Muscle of arm (tissue), 14 donors: ENCODE measurements around the gene CLEC12A. TPM values are rescaled to one million over a fixed set of nuclear protein-coding genes. Genes with fewer than 3 reads are reported as not detected.
A peak's percentile ranks its signal among the peaks of the same experiment; 100 is the strongest.
"Not testable (repeated sequence)": the region's sequence is repeated elsewhere in the genome, so short reads cannot be mapped to it uniquely, and the experiment has no call there.

ENCODE experiments used
- DNase-seq: peaks from one replicate; pipeline ENCODE4 v3.0.0-alpha.2; 2013
- long read RNA-seq, 11 donors: transcript quantifications; one replicate each; lab custom pipeline, GENCODE V29; 2026
- polyA plus RNA-seq, 12 donors: library from polyadenylated mRNA; unstranded; fragments of 120-200 nt; gene quantifications; one replicate each; pipeline ENCODE4 v1.2.1, GENCODE V29; 2013; ENCODE audit not compliant: insufficient read length in 12 of 12

Gene CLEC12A
- 1 to 10 TPM in 3 of 12 donors, under 1 TPM in 6, not detected in 3; 0.35 to 1.9 (median 0.61) TPM for polyA plus RNA-seq
- long read RNA-seq, donor 1: 0 reads
- long read RNA-seq, donor 2: 0 reads
- long read RNA-seq, donor 3: 0 reads
- long read RNA-seq, donor 4: 0 reads
- long read RNA-seq, donor 5: 0 reads
- long read RNA-seq, donor 6: 0 reads
- long read RNA-seq, donor 7: 0 reads
- long read RNA-seq, donor 8: 0 reads
- long read RNA-seq, donor 9: 0 reads
- long read RNA-seq, donor 10: 0 reads
- long read RNA-seq, donor 11: 0 reads

- DNase-seq: no peak
Observed at GRCh38 chr12:9971181-9971580, at the start of gene CLEC12A. Gene CLEC12A, plus strand, starts transcription at chr12:9971409. Its CDS starts 188 bp downstream, at chr12:9971597.

GRCh38 chr12:9922429-9922828 is 48.8 kb upstream of the CLEC12A start:
- DNase-seq: no peak

GRCh38 chr12:9925705-9926393 is 45.4 kb upstream of the CLEC12A start:
- DNase-seq: peak; percentile 31

- no peak for DNase-seq
Observed at GRCh38 chr12:9926876-9927275, 44.3 kb upstream of the CLEC12A start.

- no peak for DNase-seq
Observed at GRCh38 chr12:9928607-9929006, 42.6 kb upstream of the CLEC12A start.

GRCh38 chr12:9931245-9931644 is 40.0 kb upstream of the CLEC12A start:
- no peak for DNase-seq

- no peak for DNase-seq
Observed at GRCh38 chr12:9932270-9932669, 38.9 kb upstream of the CLEC12A start, which contains the start of gene CLEC2A. Gene CLEC2A, minus strand, starts transcription at chr12:9932370. Its CDS starts 41 bp downstream, at chr12:9932329.

- no peak for DNase-seq
Observed at GRCh38 chr12:9933958-9934357, 37.3 kb upstream of the CLEC12A start.

- no peak for DNase-seq
Observed at GRCh38 chr12:9935026-9935425, 36.2 kb upstream of the CLEC12A start.

GRCh38 chr12:9936591-9936990 is 34.6 kb upstream of the CLEC12A start:
- no peak for DNase-seq

- no peak for DNase-seq
Observed at GRCh38 chr12:9940375-9940774, 30.8 kb upstream of the CLEC12A start.

GRCh38 chr12:9941838-9942237 is 29.4 kb upstream of the CLEC12A start:
- no peak for DNase-seq

GRCh38 chr12:9943240-9943639 is 28.0 kb upstream of the CLEC12A start:
- no peak for DNase-seq

GRCh38 chr12:9944391-9944790 is 26.8 kb upstream of the CLEC12A start:
- DNase-seq: no peak

- DNase-seq: no peak
Observed at GRCh38 chr12:9947674-9948073, 23.5 kb upstream of the CLEC12A start.

GRCh38 chr12:9948606-9949296 is 22.5 kb upstream of the CLEC12A start:
- DNase-seq: no peak

- no peak for DNase-seq
Observed at GRCh38 chr12:9951026-9951675, 20.1 kb upstream of the CLEC12A start.

- DNase-seq: not testable (repeated sequence)
Observed at GRCh38 chr12:9952954-9953729, 18.1 kb upstream of the CLEC12A start.

GRCh38 chr12:9957834-9958233 is 13.4 kb upstream of the CLEC12A start:
- no peak for DNase-seq

- no peak for DNase-seq
Observed at GRCh38 chr12:9960590-9960989, 10.6 kb upstream of the CLEC12A start.

- DNase-seq: no peak
Observed at GRCh38 chr12:9961106-9961505, 10.1 kb upstream of the CLEC12A start.
